HepG2 (cell line): Measurements from ENCODE around the gene SF3B6. TPM values are rescaled to one million over a fixed set of nuclear protein-coding genes. Genes with fewer than 3 reads are reported as not detected.
A peak's percentile ranks its signal among the peaks of the same experiment; 100 is the strongest.

Source experiments
- CEBPG ChIP-seq: IDR thresholded peaks from 2 replicates; pipeline ENCODE4 v1.6.1; 2016
- ELF3 ChIP-seq: IDR thresholded peaks from 2 replicates; pipeline ENCODE4 v1.6.1; 2016; ENCODE audit warnings: missing genetic modification reagents, missing compliant biosample characterization
- GTF3A ChIP-seq: sonication (generic); formaldehyde crosslinking; conservative IDR thresholded peaks from 2 replicates; pipeline ENCODE4 v1.4.0; 2020; ENCODE audit warnings: mild to moderate bottlenecking, missing genetic modification reagents
- KAT8 ChIP-seq: IDR thresholded peaks from 2 replicates; pipeline ENCODE4 v1.6.1; 2016; ENCODE audit warnings: missing genetic modification reagents, missing compliant biosample characterization
- MXI1 ChIP-seq: IDR thresholded peaks from 3 replicates; pipeline ENCODE4 v1.6.1; 2012; ENCODE audit warnings: low read depth, low read length, inconsistent platforms, borderline replicate concordance
- PAWR ChIP-seq: sonication (generic); formaldehyde crosslinking; IDR thresholded peaks from 2 replicates; pipeline ENCODE4 v1.4.0; 2020; ENCODE audit warnings: missing genetic modification reagents, mild to moderate bottlenecking, borderline replicate concordance
- RFX5 ChIP-seq: IDR thresholded peaks from 2 replicates; pipeline ENCODE4 v1.6.1; 2011; ENCODE audit warnings: low read depth, low read length, improper control_type of control experiment
- SETDB1 ChIP-seq: sonication (generic); formaldehyde crosslinking; IDR thresholded peaks from 2 replicates; pipeline ENCODE4 v1.5.1; 2020; ENCODE audit warnings: missing genetic modification reagents, mild to moderate bottlenecking, borderline replicate concordance
- SMAD9 ChIP-seq: sonication (generic); formaldehyde crosslinking; IDR thresholded peaks from 2 replicates; pipeline ENCODE4 v1.5.1; 2020; ENCODE audit warnings: mild to moderate bottlenecking, missing genetic modification reagents
- TCF12 ChIP-seq, 2 experiments: fragments of 450-650 bp in 1 of 2; sonication (generic) in 1 of 2; formaldehyde crosslinking in 1 of 2; IDR thresholded peaks; 2 replicates each; pipeline versions ENCODE4 v1.6.1 to v1.8.0; 2017 to 2022; ENCODE audit warnings: antibody characterized with exemption in 1 of 2, mild to moderate bottlenecking in 1 of 2, missing genetic modification reagents in 1 of 2, moderate library complexity in 1 of 2
- TOPORS ChIP-seq: sonication (generic); formaldehyde crosslinking; IDR thresholded peaks from 2 replicates; pipeline ENCODE4 v1.8.0; 2023; ENCODE audit warnings: mild to moderate bottlenecking, missing genetic modification reagents
- TRAFD1 ChIP-seq: sonication (generic); formaldehyde crosslinking; IDR thresholded peaks from 2 replicates; pipeline ENCODE4 v1.5.1; 2020; ENCODE audit warnings: missing genetic modification reagents, mild to moderate bottlenecking, borderline replicate concordance
- ZBTB34 ChIP-seq: sonication (generic); formaldehyde crosslinking; IDR thresholded peaks from 2 replicates; pipeline ENCODE4 v1.8.0; 2022; ENCODE audit warnings: mild to moderate bottlenecking, missing genetic modification reagents
- ZFP36L2 ChIP-seq: sonication (generic); formaldehyde crosslinking; IDR thresholded peaks from 2 replicates; pipeline ENCODE4 v1.4.0; 2020; ENCODE audit warnings: missing genetic modification reagents
- ZMYM2 ChIP-seq: sonication (generic); formaldehyde crosslinking; IDR thresholded peaks from 2 replicates; pipeline ENCODE4 v1.8.0; 2022; ENCODE audit warnings: mild to moderate bottlenecking, missing genetic modification reagents
- ZNF276 ChIP-seq: sonication (generic); formaldehyde crosslinking; IDR thresholded peaks from 2 replicates; pipeline ENCODE4 v1.4.0; 2020; ENCODE audit warnings: mild to moderate bottlenecking, low read depth, missing genetic modification reagents
- ZNF549 ChIP-seq: sonication (generic); formaldehyde crosslinking; IDR thresholded peaks from 2 replicates; pipeline ENCODE4 v1.5.0; 2020; ENCODE audit warnings: missing genetic modification reagents
- polyA plus RNA-seq, 8 experiments: library from polyadenylated mRNA; depleted of rRNA in 3 of 8; stranded (reverse) in 7 of 8; unstranded in 1 of 8; fragments of >200 nt; fragmentation: Illumina TruSeq in 4 of 8; extraction: Trizol in 4 of 8; gene quantifications; 2 replicates each; pipeline versions ENCODE4 v1.2.1 to v1.2.3, GENCODE V29; 2011 to 2016; ENCODE audit warnings: low read depth in 4 of 8, missing spikeins in 1 of 8, mixed read lengths in 1 of 8; ENCODE audit not compliant: insufficient read depth in 1 of 8
- total RNA-seq, 5 experiments: library from RNA; depleted of rRNA; stranded (reverse); fragments of >200 nt; fragmentation: Illumina TruSeq; extraction: Trizol; gene quantifications; 2 replicates each; pipeline ENCODE4 v1.2.3, GENCODE V29; 2016; ENCODE audit warnings: low read depth in 1 of 5
- TF ChIP-seq, protein P1 (sequence below): sonication (generic); formaldehyde crosslinking; IDR thresholded peaks from 2 replicates; pipeline ENCODE4 v1.5.0; 2020; ENCODE audit warnings: missing genetic modification reagents, mild to moderate bottlenecking, borderline replicate concordance
- TF ChIP-seq, protein P2 (sequence below): sonication (generic); formaldehyde crosslinking; IDR thresholded peaks from 2 replicates; pipeline ENCODE4 v1.4.0; 2020; ENCODE audit warnings: missing genetic modification reagents, borderline replicate concordance

SF3B6 gene
- total and polyA plus RNA-seq, 2 of the 13 experiments (the other 11 are each of a cell fraction or from before 2014, with no cell fraction given) = 177 to 182 TPM

GRCh38 chr2:24075915-24076848 is at the start of gene SF3B6 (continued):
- peak; percentile 67; the same call in 1 of the 2 replicates for TF ChIP-seq SMAD9 (CRISPR knock-in tag)
- no peak for TF ChIP-seq TRAFD1 (CRISPR knock-in tag)
- TF ChIP-seq PAWR (CRISPR knock-in tag) = no peak
- peak; percentile 77 for TF ChIP-seq CEBPG (CRISPR knock-in tag)
- no peak for TF ChIP-seq ZMYM2 (CRISPR knock-in tag)
- TF ChIP-seq ZNF549 (CRISPR knock-in tag) = no peak
- TF ChIP-seq, protein P1, sequence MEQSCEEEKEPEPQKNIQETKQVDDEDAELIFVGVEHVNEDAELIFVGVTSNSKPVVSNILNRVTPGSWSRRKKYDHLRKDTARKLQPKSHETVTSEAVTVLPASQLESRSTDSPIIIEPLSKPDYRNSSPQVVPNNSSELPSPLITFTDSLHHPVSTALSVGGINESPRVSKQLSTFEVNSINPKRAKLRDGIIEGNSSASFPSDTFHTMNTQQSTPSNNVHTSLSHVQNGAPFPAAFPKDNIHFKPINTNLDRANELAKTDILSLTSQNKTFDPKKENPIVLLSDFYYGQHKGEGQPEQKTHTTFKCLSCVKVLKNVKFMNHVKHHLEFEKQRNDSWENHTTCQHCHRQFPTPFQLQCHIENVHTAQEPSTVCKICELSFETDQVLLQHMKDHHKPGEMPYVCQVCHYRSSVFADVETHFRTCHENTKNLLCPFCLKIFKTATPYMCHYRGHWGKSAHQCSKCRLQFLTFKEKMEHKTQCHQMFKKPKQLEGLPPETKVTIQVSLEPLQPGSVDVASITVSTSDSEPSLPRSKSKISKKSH = peak; percentile 97
- TF ChIP-seq TOPORS (CRISPR knock-in tag) = peak; percentile 96
- no peak for TF ChIP-seq SETDB1 (CRISPR knock-in tag)
- peak; percentile 97 for TF ChIP-seq ELF3
- TF ChIP-seq KAT8 (CRISPR knock-in tag) = peak; percentile 100
- peak; percentile 74; the same call in 1 of the 3 replicates for TF ChIP-seq MXI1
- TF ChIP-seq ZNF276 = peak; percentile 56; the same call in 1 of the 2 replicates
- no peak for TF ChIP-seq TCF12 (IDR thresholded peaks at IDR 0.05)
- peak; percentile 88 for TF ChIP-seq TCF12 (CRISPR knock-in tag; IDR thresholded peaks at IDR 0.05)
- TF ChIP-seq, protein P2, sequence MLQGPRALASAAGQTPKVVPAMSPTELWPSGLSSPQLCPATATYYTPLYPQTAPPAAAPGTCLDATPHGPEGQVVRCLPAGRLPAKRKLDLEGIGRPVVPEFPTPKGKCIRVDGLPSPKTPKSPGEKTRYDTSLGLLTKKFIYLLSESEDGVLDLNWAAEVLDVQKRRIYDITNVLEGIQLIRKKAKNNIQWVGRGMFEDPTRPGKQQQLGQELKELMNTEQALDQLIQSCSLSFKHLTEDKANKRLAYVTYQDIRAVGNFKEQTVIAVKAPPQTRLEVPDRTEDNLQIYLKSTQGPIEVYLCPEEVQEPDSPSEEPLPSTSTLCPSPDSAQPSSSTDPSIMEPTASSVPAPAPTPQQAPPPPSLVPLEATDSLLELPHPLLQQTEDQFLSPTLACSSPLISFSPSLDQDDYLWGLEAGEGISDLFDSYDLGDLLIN (CRISPR knock-in tag) = no peak
- no peak for TF ChIP-seq RFX5
- peak; percentile 84 for TF ChIP-seq ZBTB34
- TF ChIP-seq GTF3A (CRISPR knock-in tag) = peak; percentile 98
- TF ChIP-seq ZFP36L2 (CRISPR knock-in tag) = no peak
